Right lobe of liver (tissue), 6 donors: Measurements from ENCODE around the gene SLC29A1. TPM values are rescaled to one million over a fixed set of nuclear protein-coding genes. Genes with fewer than 3 reads are reported as not detected.

Experiments
- ATAC-seq, 4 donors: fragments of 200-7000 bp; cut with Tn5 transposase; one replicate each; pipeline ENCODE4 v1.9.1; 2020; ENCODE audit warnings: mild to moderate bottlenecking in 4 of 4, moderate library complexity in 4 of 4
- DNase-seq, 3 donors: peaks; one replicate each; pipeline ENCODE4 v3.0.0-alpha.2; 2020
- H3K27ac ChIP-seq, 3 donors: fragments of 200-600 bp; one replicate each; pipeline ENCODE4 v1.8.0; 2022
- H3K27me3 ChIP-seq, 2 donors: fragments of 200-600 bp; one replicate each; pipeline ENCODE4 v1.8.0; 2022
- H3K36me3 ChIP-seq, 4 donors: fragments of 200-600 bp; sonication (generic) in 1 of 4; one replicate each; pipeline versions ENCODE4 v1.5.1 to v1.8.0; 2017 to 2022; ENCODE audit warnings: control low read depth in 1 of 4
- H3K4me1 ChIP-seq, 4 donors: fragments of 200-600 bp; sonication (generic) in 1 of 4; one replicate each; pipeline versions ENCODE4 v1.5.1 to v1.8.0; 2017 to 2022; ENCODE audit warnings: control low read depth in 1 of 4
- H3K4me3 ChIP-seq, 3 donors: fragments of 200-600 bp; one replicate each; pipeline ENCODE4 v1.8.0; 2022
- H3K9me3 ChIP-seq, 4 donors: fragments of 200-600 bp; sonication (generic) in 1 of 4; one replicate each; pipeline versions ENCODE4 v1.5.1 to v1.8.0; 2017 to 2022; ENCODE audit warnings: control low read depth in 1 of 4
- POLR2A ChIP-seq: fragments of 450-650 bp; IDR thresholded peaks from one replicate; pipeline ENCODE4 v1.6.1; 2017; ENCODE audit warnings: antibody characterized with exemption, mild to moderate bottlenecking
- WGBS: methylation state at CpG from one replicate; pipeline ENCODE4 v1.1.6; 2018; ENCODE audit warnings: low coverage, low lambda C conversion rate; ENCODE audit not compliant: insufficient coverage; ENCODE audit errors: missing lambda C conversion rate; 5-methylcytosine and 5-hydroxymethylcytosine counted together
- intact Hi-C, 2 donors: fragments of 100-400 bp; cut with DNase I; formaldehyde crosslinking; loops; one replicate each; pipeline versions ENCODE4 v1.11.2 to v1.14.1; 2022
- microRNA counts: library from miRNA; unstranded; fragments of <30 nt; microRNA quantifications from one replicate; lab custom pipeline; 2016
- small RNA-seq, 2 experiments: library from RNA; depleted of rRNA; stranded (forward); fragments of <200 nt; gene quantifications; one replicate each; pipeline ENCODE3, GENCODE V24; 2016
- total RNA-seq, 6 experiments: library from RNA; depleted of rRNA in 2 of 6; stranded (reverse); fragments of >200 nt in 2 of 6; fragmentation: NEBNext Ultra II Directional in 3 of 6; extraction: Animal tissue kit (Norgen Biotek cat#: 25700) in 3 of 6; gene quantifications; one replicate each; pipeline versions ENCODE4 v1.1.0 to v1.2.4, GENCODE V29; 2016 to 2023
- TF ChIP-seq, protein P1 (sequence below), 4 donors: fragments of 200-600 bp in 3 of 4; fragments of 450-650 bp in 1 of 4; IDR thresholded peaks; one replicate each; pipeline versions ENCODE4 v1.5.1 to v1.8.0; 2016 to 2022; ENCODE audit warnings: antibody characterized with exemption in 4 of 4, mild to moderate bottlenecking in 2 of 4
- donor health status: DM: no; HTN: yes; CAD: no.
- donor health status: DM: no; HTN: no; CAD: no.
- donor health status: DM: no; HTN: no; CAD: no.
- donor health status: DM: no; HTN: yes; CAD: no.
- donor health status: DM: no; HTN: yes; CAD: no.

SLC29A1 gene
- total RNA-seq, 6 experiments from 2014 or later, result 27.4 to 51.3 (median 31.4) TPM

DNA sequence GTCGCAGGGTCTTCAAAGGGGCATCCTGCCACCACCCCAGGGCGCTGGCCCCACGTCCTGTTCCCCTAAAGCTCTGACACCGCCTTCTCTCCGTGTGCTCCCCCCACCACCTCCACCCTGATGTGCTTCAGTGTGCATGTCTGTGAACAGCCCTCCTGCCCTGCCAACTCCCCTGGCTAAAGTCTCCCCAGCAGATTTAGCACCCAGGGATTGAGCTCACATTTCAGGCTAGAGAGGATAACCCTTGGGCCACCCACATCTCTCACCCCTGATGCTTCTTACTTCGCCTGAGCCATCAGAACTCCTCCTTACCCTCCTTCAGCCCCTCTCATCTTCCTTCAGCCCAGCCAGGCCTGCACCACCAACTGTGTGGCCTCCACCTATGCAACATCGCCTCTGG, 54.4 kb downstream of the SLC29A1 start:
- ATAC-seq, result no peak
- 74% methylated on average over 5 of the region's 7 CpGs for WGBS
- intact Hi-C loops, result no loop called here

DNA sequence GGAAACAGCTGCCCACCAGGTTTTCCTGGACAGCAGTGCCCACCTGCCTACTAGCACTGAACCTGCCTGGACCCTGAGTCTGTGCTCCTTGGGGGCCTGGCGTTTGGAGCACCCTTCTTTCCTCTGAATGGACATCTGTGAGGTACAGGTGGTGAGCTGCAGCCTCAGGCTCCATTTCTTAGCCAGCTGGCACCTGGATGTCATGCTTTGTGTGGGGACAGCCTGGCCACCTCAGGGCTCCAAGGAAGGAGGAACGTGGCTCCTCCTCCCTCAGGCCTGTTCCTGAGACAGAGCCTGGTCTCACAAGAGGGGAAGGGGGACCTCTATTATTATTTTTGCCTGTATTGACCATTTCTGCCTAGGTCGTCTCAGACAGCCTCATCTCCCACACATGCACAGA, 54.9 kb downstream of the SLC29A1 start:
- no peak overlapping the region for H3K4me3 ChIP-seq
- H3K4me1 ChIP-seq, result peaks cover 0 to 4% (median 0%) of the 10 kb centered on the region in 4 donors
- TF ChIP-seq, protein P1, sequence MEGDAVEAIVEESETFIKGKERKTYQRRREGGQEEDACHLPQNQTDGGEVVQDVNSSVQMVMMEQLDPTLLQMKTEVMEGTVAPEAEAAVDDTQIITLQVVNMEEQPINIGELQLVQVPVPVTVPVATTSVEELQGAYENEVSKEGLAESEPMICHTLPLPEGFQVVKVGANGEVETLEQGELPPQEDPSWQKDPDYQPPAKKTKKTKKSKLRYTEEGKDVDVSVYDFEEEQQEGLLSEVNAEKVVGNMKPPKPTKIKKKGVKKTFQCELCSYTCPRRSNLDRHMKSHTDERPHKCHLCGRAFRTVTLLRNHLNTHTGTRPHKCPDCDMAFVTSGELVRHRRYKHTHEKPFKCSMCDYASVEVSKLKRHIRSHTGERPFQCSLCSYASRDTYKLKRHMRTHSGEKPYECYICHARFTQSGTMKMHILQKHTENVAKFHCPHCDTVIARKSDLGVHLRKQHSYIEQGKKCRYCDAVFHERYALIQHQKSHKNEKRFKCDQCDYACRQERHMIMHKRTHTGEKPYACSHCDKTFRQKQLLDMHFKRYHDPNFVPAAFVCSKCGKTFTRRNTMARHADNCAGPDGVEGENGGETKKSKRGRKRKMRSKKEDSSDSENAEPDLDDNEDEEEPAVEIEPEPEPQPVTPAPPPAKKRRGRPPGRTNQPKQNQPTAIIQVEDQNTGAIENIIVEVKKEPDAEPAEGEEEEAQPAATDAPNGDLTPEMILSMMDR (IDR thresholded peaks at IDR 0.05), result no peak
- TF ChIP-seq POLR2A, result no peak
- intact Hi-C loops, result no loop called here
- peaks cover 0 to 9% of the 10 kb centered on the region in 2 donors for H3K27me3 ChIP-seq
- ATAC-seq (no peak), DNase-seq (no peak)
- H3K9me3 ChIP-seq, result no peaks in the 10 kb centered on the region
- no peak overlapping the region for H3K27ac ChIP-seq
- 46% methylated on average over 3 of the region's 3 CpGs for WGBS
- no peaks in the 10 kb centered on the region for H3K36me3 ChIP-seq

More for the DNA sequence above, 54.4 kb downstream of the SLC29A1 start:
- Histone ChIP-seq H3K27ac (no peak overlapping the region), H3K4me1 (peaks cover 0 to 4% (median 0%) of the 10 kb centered on the region in 4 donors), H3K36me3 (no peaks in the 10 kb centered on the region), H3K4me3 (no peak overlapping the region), H3K9me3 (no peaks in the 10 kb centered on the region), H3K27me3 (peaks cover 0 to 9% of the 10 kb centered on the region in 2 donors)
- DNase-seq, result no peak
- no peak for TF ChIP-seq POLR2A
- TF ChIP-seq, protein P1 (IDR thresholded peaks at IDR 0.05), result no peak

DNA sequence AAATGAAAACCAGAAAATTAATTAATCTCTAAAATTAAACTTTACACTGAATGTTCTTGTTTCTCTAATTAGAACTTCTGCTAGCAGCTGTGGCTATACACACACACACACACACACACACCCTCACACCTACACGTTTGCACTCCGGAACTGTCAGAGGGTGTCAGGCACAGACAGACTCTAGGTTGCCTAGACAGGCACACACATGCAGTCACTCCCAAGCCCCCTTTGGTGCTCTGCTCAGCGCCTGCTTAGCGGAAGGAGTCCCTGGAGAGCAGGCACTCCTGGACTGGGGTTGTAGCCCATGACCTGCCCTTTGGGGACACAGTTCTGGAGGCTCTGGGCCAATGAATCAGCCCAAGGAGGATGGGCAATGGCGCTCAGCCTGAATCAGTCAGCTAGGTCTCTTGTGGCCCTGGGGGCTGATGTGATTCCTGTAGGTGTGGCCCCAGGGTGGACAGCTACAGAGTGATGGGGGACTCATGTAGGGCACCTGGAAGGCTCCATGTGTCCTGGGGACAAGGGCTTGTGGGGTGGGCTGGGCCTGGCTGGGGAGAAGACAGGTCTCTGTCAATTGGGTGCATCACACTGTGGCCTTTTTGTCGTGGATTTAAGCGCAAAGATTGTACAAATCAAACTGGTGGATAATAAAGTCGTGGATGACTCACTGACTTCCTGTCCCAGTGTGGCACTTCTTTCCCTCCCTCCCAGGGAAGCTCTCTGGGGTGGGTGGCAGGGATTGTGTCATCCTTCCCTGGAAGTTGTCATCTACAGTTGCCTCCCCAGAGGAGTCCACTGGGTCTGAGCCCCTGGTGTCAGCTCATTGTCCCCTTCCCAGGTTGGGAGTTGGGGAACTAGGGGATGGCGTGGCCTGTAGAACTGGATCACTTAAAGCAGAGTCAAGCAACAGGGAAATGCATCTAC, 55.6 kb downstream of the SLC29A1 start:
- peaks cover 0 to 9% of the 10 kb centered on the region in 2 donors for H3K27me3 ChIP-seq
- intact Hi-C loops, result no loop called here
- DNase-seq, result no peak
- H3K4me3 ChIP-seq, result no peak overlapping the region
- no peak for TF ChIP-seq POLR2A
- TF ChIP-seq, protein P1 (IDR thresholded peaks at IDR 0.05), result no peak
- H3K27ac ChIP-seq, result no peak overlapping the region
- no peaks in the 10 kb centered on the region for H3K36me3 ChIP-seq
- no peak for ATAC-seq
- no peaks in the 10 kb centered on the region for H3K9me3 ChIP-seq
- peaks cover 0 to 4% (median 0%) of the 10 kb centered on the region in 4 donors for H3K4me1 ChIP-seq
- WGBS, result 51% methylated on average over 6 of the region's 9 CpGs

MicroRNA genes within 50 kb of the gene (microRNA counts, 767-probe panel; counts per million panel counts)
- 237 counts per million for microRNA hsa-miR-4647 (lab: Ali Mortazavi, UCI)

Small RNA genes within 50 kb of the gene (small RNA-seq; reads per million reads assigned to genes)
- gene RN7SL811P, result 0 reads per million in 2 experiments

Other genes starting within 250 kb of the SLC29A1 start
- gene MRPL14, start 96.1 kb upstream of the SLC29A1 start, total RNA-seq, result 10 to 100 TPM; 26.5 to 70.0 (median 35.4) TPM
- gene TMEM63B, start 96.0 kb upstream of the SLC29A1 start, total RNA-seq, result 10 to 100 TPM; 30.6 to 41.0 (median 36.8) TPM
- under 1 TPM in 2 of 6 experiments, not detected in 4; 0.22 to 0.31 TPM for gene CAPN11, start 64.8 kb upstream of the SLC29A1 start, total RNA-seq
- not detected for gene MYMX, start 6.7 kb upstream of the SLC29A1 start, total RNA-seq
- gene HSP90AB1, start 23.5 kb downstream of the SLC29A1 start, total RNA-seq, result 100 to 1,000 TPM; 183 to 566 (median 345) TPM
- gene SLC35B2, start 33.9 kb downstream of the SLC29A1 start, total RNA-seq, result 10 to 100 TPM; 15.1 to 29.0 (median 20.9) TPM
- 10 to 100 TPM in 3 of 6 experiments, 1 to 10 TPM in 3; 2.5 to 30.2 (median 10.8) TPM for gene NFKBIE, start 42.0 kb downstream of the SLC29A1 start, total RNA-seq
- not detected for gene TMEM151B, start 46.9 kb downstream of the SLC29A1 start, total RNA-seq
- gene AARS2, start 89.8 kb downstream of the SLC29A1 start, total RNA-seq, result 1 to 10 TPM; 5.5 to 9.8 (median 7.0) TPM
- not detected for gene SPATS1, start 119.1 kb downstream of the SLC29A1 start, total RNA-seq
- 10 to 100 TPM in 5 of 6 experiments, 1 to 10 TPM in 1; 9.2 to 13.0 (median 11.2) TPM for gene CDC5L, start 164.1 kb downstream of the SLC29A1 start, total RNA-seq